ENCODE data around the gene RNASEH2C.
"Not testable (repeated sequence)": the region's sequence is repeated elsewhere in the genome, so short reads cannot be mapped to it uniquely, and the experiment has no call there.

The RNASEH2C gene

DNA sequence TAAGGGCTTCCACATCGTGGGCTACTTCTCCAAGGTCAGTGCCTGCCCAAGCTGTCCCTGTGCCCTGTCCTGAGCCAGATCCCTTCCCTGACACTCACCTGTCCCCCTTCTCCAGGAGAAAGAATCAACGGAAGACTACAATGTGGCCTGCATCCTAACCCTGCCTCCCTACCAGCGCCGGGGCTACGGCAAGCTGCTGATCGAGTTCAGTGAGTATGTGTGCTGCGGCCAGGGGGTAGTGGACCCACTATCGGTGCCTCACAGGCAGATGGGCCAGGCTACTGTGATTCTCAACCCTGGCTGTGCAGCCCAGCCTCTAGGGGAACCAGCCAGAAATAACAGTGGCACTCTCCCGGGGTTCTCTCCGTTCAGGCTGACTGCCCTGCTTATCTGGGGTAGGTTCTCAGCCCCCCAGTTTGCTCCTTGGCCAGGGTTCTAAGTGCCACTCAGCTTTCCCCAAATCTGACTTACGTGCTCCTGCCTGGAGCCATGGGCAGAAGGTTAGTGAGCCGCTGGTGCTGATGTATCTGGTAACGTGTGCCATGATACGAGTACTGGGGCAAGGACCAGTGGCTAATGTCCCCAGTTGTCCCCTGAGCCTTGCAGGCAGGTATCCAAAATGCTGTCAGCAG, 3.7 kb downstream of the RNASEH2C start:
- DNase-seq (ENCODE audit: low read depth) = no peak

DNA sequence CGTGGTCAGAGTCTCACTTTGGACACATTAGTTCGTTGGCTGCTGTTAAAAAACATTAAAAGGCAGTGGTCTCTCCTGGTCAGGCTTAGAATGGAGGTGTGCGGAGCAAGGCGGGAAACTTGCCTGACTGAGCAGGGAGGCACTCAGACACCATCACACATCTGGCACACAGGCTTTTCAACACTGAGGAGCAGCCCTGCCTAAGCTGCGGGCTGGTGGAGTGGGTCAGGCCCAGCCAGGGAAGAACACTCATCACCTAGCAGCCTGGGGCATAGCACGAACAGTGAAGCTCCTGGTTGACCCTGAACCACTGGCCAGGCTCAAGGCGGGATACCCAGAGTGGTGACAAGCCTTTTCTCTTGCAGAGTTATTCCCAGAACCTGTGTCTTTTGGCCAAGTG, 4.3 kb downstream of the RNASEH2C start:
- no peak for DNase-seq (ENCODE audit: low read depth)

DNA sequence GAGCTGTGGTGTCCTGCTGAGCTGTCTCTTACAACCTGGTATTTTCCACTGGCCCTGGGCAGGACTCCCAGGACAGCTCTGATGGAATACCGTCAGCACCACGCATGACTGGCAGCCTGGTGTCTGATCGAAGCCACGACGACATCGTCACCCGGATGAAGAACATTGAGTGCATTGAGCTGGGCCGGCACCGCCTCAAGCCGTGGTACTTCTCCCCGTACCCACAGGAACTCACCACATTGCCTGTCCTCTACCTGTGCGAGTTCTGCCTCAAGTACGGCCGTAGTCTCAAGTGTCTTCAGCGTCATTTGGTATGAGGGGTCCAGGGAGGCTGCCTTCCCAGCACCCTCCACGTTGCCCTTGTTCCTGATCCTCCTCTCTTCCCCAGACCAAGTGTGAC, 6.2 kb downstream of the RNASEH2C start:
- DNase-seq (ENCODE audit: low read depth) = no peak

DNA sequence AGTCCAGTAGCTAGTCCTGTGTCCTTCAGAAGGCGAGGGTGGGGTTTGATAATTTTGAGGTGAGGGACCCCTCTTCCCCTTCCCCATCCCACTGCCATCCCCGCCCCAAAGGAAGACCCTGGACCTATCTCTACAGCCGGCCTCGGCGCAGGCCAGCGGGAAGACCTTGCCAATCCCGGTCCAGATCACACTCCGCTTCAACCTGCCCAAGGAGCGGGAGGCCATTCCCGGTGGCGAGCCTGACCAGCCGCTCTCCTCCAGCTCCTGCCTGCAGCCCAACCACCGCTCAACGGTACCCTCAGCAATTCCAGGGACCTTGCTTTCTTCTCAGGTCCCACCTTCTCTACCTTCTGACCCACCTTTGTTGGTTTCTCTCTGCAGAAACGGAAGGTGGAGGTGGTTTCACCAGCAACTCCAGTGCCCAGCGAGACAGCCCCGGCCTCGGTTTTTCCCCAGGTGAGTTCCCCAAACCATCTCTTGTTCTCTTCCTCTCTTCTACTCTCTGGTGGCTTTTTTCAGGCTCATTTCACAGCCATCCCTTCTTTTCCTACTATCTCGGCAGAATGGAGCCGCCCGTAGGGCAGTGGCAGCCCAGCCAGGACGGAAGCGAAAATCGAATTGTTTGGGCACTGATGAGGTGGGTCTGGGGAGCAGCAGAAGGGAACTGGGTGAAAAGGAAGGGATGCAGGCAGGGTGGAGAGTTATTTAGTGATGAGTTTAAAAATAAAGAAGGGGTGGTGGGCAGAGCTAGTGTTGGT, 7.2 kb downstream of the RNASEH2C start:
- no peak for DNase-seq (ENCODE audit: low read depth)

DNA sequence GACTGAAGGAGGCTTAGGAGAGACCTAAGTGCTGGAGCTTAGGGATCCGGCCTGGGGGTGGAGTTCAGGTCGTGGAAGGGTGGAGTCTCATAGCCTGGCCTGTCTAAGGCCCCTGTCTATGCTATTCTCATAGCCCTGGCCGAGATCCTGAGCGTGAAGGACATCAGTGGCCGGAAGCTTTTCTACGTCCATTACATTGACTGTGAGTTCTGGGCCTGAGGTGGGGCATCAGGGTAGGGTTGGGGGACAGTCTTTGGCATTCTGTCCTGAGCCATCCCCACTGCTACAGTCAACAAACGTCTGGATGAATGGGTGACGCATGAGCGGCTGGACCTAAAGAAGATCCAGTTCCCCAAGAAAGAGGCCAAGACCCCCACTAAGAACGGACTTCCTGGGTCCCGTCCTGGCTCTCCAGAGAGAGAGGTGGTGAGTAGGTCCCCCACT, 7.9 kb downstream of the RNASEH2C start:
- DNase-seq (ENCODE audit: low read depth) = no peak

DNA sequence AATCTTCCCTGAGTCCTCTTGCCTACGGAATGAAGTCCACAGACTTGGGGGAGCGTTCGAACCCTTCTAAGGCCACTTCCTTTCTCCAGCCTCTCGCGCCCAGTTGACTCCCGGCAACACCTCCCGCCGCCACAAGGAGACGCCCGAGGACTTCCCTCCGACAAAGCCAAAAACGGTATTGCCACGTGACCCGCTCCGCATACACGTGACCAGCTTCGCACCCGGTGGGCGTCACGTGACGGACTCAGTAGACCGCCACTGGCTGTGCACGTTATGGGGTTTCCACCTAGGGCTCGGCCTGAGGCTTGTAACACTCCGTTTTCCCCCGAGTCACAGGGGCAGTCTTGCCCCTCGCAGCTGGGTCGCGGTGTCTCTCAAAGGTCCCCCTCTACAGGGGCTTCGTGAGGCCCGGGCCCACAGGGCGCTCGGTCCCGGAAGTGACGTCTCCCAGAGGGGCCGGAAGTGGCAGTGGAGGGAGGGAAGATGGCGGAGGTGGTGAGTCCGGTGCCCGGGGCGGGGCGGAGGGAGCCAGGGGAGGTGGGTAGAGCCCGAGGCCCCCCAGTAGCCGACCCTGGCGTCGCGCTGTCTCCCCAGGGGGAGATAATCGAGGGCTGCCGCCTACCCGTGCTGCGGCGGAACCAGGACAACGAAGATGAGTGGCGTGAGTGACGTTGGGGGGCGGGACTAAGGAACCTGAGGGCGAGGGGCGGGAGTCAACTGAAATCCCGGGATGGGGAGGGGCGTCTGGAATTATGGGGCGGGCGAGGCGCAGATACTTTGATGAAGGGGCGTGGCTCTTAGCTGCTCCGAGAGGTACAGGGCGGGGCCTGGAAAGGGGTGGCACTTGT, 8.6 kb downstream of the RNASEH2C start, which contains the start of gene KAT5:
Gene KAT5, plus strand, starts transcription at position 468 of the 848 bp plus-strand sequence. Its CDS starts 16 bp downstream, at position 484.
- peak; percentile 92 for DNase-seq (ENCODE audit: low read depth)

DNA sequence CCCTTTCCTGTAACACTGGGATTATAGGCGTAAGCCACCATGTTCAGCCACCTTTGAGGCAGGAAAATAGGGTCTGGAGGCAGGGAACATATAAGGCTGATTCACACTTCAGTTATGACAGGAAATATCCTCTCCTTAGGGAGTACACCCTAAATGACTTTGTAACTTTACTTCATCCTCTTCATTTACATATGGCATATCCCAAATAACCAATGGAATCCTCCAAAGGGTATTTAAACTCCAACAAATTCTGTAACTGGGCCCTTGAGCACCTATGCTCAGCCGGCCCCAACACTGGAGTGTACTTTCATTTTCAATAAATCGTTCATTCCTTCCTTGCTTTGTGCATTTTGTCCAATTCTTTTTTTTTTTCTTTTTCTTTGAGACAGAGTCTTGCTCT, 10.2 kb downstream of the RNASEH2C start:
- DNase-seq (ENCODE audit: low read depth) = no peak

DNA sequence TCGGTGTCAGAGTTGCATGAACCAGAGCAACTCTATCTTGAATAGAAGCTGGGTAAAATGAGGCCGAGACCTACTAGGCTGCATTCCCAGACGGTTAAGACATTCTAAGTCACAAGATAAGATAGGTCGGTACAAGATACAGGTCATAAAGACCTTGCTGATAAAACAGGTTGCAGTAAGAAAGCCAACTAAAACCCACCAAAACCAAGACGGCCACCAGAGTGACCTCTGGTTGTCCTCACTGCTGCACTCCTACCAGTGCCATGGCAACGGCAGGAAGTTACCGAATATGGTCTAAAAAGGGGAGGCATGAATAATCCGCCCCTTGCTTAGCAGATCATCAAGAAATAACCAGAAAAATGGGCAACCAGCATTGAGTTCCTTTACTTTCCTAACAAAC, 10.9 kb downstream of the RNASEH2C start:
- DNase-seq (ENCODE audit: low read depth) = no peak

DNA sequence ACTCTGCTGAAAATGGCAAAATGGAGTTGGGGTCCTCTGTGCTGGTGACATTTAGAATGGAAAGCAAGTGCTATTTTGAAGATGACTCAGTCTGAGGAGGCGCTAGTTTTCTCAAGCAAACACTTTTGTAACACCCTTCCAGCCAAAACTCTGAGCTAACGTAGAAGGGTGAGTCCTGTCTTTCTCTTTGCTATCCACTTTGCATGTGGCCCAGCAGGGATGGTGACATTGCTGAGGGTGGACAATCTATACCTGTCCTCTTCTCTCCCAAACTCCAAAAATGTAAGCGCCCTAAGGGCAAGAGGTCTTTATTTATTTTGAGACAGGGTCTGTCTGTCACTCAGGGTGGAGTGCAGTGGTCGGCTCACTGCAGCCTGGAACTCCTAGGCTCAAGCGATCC, 12.1 kb downstream of the RNASEH2C start:
- DNase-seq (ENCODE audit: low read depth) = no peak

DNA sequence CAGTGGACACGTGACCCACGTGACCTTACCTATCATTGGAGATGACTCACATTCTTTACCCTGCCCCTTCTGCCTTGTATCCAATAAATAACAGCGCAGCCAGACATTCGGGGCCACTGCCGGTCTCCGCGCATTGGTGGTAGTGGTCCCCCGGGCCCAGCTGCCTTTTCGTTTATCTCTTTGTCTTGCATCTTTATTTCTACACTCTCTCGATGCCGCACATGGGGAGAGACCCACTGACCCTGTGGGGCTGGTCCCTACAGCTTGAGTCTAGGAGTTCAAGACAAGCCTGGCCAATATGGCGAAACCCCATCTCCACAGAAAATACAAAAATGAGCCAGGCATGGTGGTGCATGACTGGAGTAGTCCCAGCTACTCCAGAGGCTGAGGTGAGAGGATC, 13.6 kb downstream of the RNASEH2C start:
- DNase-seq (ENCODE audit: low read depth) = not testable (repeated sequence)

DNA sequence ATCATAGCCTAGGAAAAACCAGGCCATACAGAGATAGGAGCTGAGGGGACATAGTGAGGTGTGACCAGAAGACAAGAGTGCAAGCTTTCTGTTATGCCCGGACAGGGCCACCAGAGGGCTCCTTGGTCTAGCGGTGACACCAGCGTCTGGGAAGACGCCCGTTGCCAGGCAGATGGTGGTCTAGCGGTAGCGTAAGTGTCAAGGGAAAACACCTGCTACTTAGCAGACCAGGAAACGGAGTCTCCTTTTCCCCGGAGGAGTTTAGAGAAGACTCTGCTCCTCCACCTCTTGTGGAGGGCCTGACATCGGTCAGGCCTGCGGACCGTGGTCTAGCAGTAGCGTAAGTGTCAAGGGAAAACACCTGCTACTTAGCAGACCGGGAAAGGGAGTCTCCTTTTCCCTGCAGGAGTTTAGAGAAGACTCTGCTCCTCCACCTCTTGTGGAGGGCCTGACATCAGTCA, 14.3 kb downstream of the RNASEH2C start:
- DNase-seq (ENCODE audit: low read depth) = not testable (repeated sequence)

DNA sequence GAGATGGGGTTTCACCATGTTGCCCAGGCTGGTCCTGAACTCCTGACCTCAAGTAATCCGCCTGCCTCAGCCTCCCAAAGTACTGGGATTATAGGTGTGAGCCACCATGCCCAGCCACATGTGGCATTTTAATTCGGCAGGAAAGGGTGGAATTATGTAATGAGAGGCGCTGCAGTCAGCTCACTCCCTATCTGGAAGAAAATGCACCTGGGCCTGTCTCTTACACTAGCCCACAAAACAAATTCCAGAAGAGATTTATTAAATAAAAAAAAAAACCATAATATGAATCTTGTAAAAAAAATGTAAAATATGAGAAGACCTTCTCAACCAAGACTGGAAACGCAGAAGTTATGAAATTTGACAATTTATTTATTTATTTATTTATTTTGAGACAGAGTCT, 16.8 kb downstream of the RNASEH2C start:
- no peak for DNase-seq (ENCODE audit: low read depth)

DNA sequence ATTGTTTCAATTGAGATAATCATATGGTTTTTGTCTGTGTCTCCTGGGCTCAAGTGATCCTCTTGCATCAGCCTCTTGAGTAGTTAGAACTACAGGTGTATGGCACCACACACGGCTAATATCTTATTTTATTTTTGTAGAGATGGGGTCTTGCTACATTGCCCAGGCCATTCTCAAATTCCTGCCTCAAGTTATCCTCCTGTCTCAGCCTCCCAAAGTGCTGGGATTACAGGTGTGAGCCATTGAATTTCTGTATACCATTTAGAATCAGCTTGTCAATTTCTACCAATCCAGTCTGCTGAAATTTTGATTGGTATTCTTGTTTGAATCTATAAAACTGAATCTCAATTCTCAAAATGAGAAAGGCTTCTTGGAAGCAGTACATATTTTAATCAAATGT, 18.9 kb downstream of the RNASEH2C start:
- DNase-seq (ENCODE audit: low read depth) = no peak

DNA sequence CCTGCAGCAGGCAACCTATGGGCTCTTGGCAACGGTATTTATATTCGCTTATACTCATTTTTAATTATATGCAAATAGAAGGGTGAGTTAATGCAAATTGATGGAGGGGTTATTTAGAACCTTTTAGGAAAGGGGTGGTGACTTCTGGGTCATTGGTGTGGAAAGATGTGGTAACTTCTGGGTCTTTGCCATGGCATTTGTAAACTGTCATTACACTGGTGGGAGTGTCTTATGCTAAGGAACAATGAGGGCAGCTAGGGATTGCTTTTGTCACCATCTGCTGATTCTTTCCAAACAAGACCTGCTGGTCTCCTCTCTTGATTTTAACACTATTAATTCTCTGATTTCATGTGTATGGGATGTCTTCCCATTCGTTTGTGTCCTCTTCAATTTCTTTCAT, 20.2 kb downstream of the RNASEH2C start:
- DNase-seq (ENCODE audit: low read depth) = no peak

DNA sequence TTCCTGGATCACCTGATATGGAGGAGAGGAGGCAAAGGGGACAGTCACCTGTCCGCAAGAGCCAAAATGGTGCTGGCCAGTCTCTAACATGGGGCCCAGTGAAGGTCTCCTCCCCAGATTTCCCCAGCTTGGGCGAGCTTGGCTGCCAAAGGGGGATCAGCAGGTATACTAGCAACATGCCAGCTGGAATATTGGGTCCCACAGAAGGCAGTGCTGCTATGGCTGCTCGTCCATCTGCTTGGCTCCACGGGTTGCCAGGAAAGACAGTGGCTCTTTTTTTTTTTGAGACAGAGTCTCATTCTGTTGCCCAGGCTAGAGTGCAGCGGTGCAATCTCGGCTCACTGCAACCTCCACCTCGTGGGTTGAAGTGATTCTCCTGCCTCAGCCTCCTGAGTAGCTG, 21.3 kb downstream of the RNASEH2C start:
- DNase-seq (ENCODE audit: low read depth) = no peak

DNA sequence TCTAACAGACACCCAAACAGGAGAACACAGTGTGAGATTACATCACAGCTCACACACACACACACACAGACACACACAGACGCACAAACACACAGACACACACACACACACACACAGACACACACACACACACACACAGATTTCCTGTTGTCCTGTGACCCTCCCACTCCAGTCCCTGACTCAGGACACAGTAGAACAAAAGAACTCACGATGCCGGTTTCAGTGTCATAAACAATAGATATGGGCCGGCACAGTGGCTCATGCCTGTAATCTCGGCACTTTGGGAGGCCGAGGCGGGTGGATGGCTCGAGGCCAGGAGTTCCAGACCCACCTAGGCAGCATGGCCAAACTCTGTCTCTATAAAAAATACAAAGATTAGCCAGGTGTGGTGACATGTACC, 22.4 kb downstream of the RNASEH2C start:
- no peak for DNase-seq (ENCODE audit: low read depth)

DNA sequence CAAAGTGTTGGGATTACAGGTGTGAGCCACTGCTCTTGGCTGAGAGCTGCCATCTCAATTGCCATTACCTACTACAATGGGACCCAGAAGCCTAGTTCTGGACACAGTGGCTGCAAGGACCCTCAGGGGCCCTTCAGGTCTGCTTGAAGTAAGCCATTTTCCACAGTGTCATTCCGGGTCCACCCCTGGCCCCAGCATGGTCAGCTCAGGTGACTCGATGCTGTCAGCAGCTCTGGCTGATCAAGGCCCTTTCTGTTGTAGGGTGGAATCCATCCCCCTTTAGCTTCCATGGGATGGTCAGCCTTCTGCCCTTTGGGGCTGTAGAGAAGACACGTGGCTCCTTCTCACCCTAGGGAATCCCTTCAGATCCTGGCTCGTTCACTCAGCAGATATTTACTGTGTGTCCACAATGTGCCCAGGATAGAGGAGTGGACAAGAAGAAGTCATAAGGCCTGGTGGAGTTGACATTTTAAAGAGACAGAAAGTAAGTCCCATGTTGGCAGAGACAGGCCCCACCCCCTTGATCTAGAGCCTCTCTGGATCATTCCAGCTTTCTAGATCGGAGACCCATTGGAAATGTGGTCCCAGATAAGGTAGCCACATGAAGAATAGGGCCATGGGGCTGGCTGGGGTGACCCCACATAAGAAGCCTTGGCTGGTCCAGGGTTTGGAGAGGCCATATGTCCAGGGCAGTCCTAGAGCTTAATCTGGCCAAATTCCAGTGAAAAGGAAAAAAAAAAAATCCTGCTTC, 23.6 kb downstream of the RNASEH2C start:
- no peak for DNase-seq (ENCODE audit: low read depth)

DNA sequence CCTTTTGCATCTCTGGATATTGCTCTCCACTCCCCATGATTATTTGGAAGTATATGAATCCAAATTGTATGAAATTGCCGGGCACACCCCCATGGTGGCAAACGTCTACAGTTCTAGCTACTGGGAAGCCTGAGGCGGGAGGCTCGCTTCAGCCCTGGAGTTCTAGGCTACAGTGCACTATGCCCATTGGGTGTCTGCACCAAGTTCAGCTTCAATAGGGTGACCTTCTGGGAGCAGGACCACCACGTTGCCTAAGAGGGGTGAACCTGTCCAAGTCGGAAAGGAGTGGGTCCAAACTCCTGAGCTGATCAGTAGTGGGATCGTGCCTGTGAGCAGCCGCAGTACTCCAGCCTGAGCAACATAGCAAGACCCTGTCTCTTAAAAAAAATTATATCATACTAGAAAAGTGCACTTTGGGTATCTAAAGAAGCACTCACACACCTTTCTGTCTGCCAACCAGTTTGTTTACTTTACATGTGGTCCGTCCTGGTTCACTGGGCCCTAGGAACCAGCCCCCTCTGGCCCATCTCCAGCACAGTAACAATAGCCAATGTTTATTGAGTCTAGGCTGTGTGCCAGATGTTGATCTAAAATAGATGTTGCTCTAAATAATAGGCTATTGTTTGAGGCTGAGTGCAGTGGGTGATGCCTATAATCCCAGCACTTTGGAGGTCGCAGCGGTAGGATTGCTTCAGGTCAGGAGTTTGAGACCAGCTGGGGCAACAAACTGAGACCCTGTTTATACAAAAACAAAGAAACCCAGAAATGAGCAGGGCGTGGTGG, 24.9 kb downstream of the RNASEH2C start:
- no peak for DNase-seq (ENCODE audit: low read depth)

DNA sequence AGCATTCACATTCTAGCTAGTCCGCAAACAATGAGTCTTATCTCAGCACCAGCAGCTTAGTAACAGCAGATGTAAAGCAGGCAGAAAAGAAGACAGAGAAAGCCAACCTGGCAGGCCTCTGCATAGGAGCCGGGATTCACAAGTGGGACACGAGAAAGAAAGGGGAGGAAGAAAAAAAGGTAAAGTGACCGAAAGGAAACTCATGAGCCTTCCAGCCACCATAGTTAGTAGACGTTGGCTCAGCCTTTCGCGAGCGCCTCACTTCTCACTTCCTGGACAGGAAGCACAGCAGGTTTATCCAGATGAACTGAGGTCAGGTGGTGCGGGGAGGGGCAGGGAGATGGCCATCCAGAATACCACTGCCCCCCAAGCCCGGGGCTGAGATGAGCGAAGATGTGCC, 28.2 kb downstream of the RNASEH2C start:
- no peak for DNase-seq (ENCODE audit: low read depth)

DNA sequence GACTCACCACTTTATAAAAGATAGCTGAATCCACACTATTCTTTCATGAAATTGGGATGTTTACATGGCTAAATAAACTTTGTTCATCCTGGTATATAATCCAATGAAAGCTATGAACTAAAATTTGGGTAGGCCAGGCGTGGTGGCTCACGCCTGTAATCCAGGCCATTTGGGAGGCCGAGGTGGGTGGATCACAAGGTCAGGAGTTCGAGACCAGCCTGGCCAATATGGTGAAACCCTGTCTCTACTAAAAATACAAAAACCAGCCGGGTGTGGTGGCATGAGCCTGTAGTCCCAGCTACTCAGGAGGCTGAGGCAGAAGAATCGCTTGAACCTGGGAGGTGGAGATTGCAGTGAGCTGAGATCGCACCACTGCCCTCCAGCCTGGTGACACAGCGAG, 28.8 kb downstream of the RNASEH2C start:
- not testable (repeated sequence) for DNase-seq (ENCODE audit: low read depth)

DNA sequence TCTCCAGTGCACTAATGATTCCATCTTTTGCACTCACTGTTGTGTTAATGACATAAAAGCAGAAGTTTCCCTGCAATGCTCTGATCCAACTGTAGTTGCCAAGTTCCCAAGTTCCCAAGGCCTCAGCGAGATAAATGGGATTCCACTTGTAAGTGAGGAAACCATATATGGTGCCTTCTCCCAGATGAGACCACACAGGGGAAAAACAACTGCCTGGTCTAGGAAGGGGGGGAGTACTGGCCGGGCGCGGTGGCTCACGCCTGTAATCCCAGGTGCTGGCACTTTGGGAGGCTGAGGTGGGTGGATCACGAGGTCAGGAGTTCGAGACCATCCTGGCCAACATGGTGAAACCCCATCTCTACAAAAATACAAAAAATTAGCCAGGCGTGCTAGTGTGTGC, 34.6 kb downstream of the RNASEH2C start:
- DNase-seq (ENCODE audit: low read depth) = no peak

Data from stimulated activated CD8-positive, alpha-beta memory T cell treated with anti-CD3 and anti-CD28 coated beads, Interleukin-15, amount 100 ng/mL, for 24 hours (primary cell).